SK-N-SH (cell line): ENCODE measurements around the gene RPRM.

ENCODE experiments used
- CTCF ChIP-seq: fragments of 200-600 bp; sonication (generic); IDR thresholded peaks from 2 replicates; pipeline ENCODE4 v1.6.1; 2017; ENCODE audit warnings: antibody characterized with exemption, mild to moderate bottlenecking, moderate library complexity
- ELF1 ChIP-seq: IDR thresholded peaks from 2 replicates; pipeline ENCODE4 v1.4.0; 2012
- EZH2phosphoT487 ChIP-seq: fragments of 200-600 bp; sonication (generic); IDR thresholded peaks from 2 replicates; pipeline ENCODE4 v1.6.1; 2017; ENCODE audit warnings: low read depth, mixed run types, mild to moderate bottlenecking, antibody characterized with exemption, moderate library complexity, borderline replicate concordance
- FOSL2 ChIP-seq: IDR thresholded peaks from 2 replicates; pipeline ENCODE4 v1.4.0; 2012; ENCODE audit warnings: low read depth, mild to moderate bottlenecking, moderate library complexity, borderline replicate concordance
- POLR2AphosphoS5 ChIP-seq: IDR thresholded peaks from 2 replicates; pipeline ENCODE4 v1.6.1; 2012; ENCODE audit warnings: low read depth, low read length
- RAD21 ChIP-seq: IDR thresholded peaks from 2 replicates; pipeline ENCODE4 v1.6.1; 2012; ENCODE audit warnings: mild to moderate bottlenecking, low read length
- RCOR1 ChIP-seq: fragments of 150-350 bp; IDR thresholded peaks from 2 replicates; pipeline ENCODE4 v1.6.1; 2017; ENCODE audit warnings: antibody characterized with exemption, low read length
- SIN3A ChIP-seq: IDR thresholded peaks from 2 replicates; pipeline ENCODE4 v1.6.1; 2012; ENCODE audit warnings: low read depth, mild to moderate bottlenecking, low read length, moderate library complexity, borderline replicate concordance
- SMC3 ChIP-seq: IDR thresholded peaks from 2 replicates; pipeline ENCODE4 v1.6.1; 2012; ENCODE audit warnings: low read depth, low read length, improper control_type of control experiment
- TAF1 ChIP-seq: IDR thresholded peaks from 2 replicates; pipeline ENCODE4 v1.6.1; 2012; ENCODE audit warnings: low read depth, mild to moderate bottlenecking, low read length, moderate library complexity, borderline replicate concordance
- TEAD4 ChIP-seq: IDR thresholded peaks from 2 replicates; pipeline ENCODE4 v1.4.0; 2012; ENCODE audit warnings: mild to moderate bottlenecking, borderline replicate concordance; ENCODE audit not compliant: insufficient read depth
- TF ChIP-seq, protein P1 (sequence below): IDR thresholded peaks from 2 replicates; pipeline ENCODE4 v1.6.1; 2012; ENCODE audit warnings: mild to moderate bottlenecking, low read depth, low read length, moderate library complexity
- TF ChIP-seq, protein P2 (sequence below): IDR thresholded peaks from 2 replicates; pipeline ENCODE4 v1.4.0; 2012; ENCODE audit warnings: low read depth, borderline replicate concordance
- TF ChIP-seq, protein P3 (sequence below): IDR thresholded peaks from 2 replicates; pipeline ENCODE4 v1.4.0; 2012; ENCODE audit warnings: low read depth, borderline replicate concordance

DNA sequence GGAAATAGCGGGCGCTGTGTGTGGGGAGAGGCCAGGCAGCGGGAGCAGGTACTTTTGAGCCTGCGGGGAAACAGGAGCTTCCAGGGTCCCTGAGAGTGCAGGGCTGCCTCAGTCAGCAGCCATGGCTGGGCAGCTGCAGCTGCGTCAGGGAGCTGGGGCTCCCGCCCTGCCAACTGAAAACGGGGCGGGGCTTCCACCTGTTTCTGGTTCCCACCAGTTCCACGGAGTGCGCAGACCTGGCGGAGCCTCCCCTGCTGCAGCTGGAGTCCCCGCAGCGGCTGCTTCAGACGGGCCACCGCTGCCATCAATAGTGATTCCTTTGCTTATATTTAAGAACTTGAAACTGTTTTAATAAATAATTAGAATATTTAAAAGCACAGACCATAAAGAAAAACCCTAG is 30.6 kb upstream of the RPRM start:
- TF ChIP-seq RCOR1 (no peak), CTCF (no peak), TEAD4 (no peak), TAF1 (no peak), POLR2AphosphoS5 (no peak), SMC3 (no peak), EZH2phosphoT487 (no peak), FOSL2 (no peak), RAD21 (no peak), SIN3A (no peak), ELF1 (no peak)
- TF ChIP-seq, protein P1, sequence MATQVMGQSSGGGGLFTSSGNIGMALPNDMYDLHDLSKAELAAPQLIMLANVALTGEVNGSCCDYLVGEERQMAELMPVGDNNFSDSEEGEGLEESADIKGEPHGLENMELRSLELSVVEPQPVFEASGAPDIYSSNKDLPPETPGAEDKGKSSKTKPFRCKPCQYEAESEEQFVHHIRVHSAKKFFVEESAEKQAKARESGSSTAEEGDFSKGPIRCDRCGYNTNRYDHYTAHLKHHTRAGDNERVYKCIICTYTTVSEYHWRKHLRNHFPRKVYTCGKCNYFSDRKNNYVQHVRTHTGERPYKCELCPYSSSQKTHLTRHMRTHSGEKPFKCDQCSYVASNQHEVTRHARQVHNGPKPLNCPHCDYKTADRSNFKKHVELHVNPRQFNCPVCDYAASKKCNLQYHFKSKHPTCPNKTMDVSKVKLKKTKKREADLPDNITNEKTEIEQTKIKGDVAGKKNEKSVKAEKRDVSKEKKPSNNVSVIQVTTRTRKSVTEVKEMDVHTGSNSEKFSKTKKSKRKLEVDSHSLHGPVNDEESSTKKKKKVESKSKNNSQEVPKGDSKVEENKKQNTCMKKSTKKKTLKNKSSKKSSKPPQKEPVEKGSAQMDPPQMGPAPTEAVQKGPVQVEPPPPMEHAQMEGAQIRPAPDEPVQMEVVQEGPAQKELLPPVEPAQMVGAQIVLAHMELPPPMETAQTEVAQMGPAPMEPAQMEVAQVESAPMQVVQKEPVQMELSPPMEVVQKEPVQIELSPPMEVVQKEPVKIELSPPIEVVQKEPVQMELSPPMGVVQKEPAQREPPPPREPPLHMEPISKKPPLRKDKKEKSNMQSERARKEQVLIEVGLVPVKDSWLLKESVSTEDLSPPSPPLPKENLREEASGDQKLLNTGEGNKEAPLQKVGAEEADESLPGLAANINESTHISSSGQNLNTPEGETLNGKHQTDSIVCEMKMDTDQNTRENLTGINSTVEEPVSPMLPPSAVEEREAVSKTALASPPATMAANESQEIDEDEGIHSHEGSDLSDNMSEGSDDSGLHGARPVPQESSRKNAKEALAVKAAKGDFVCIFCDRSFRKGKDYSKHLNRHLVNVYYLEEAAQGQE = no peak
- TF ChIP-seq, protein P2, sequence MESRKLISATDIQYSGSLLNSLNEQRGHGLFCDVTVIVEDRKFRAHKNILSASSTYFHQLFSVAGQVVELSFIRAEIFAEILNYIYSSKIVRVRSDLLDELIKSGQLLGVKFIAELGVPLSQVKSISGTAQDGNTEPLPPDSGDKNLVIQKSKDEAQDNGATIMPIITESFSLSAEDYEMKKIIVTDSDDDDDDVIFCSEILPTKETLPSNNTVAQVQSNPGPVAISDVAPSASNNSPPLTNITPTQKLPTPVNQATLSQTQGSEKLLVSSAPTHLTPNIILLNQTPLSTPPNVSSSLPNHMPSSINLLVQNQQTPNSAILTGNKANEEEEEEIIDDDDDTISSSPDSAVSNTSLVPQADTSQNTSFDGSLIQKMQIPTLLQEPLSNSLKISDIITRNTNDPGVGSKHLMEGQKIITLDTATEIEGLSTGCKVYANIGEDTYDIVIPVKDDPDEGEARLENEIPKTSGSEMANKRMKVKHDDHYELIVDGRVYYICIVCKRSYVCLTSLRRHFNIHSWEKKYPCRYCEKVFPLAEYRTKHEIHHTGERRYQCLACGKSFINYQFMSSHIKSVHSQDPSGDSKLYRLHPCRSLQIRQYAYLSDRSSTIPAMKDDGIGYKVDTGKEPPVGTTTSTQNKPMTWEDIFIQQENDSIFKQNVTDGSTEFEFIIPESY = no peak
- TF ChIP-seq, protein P3, sequence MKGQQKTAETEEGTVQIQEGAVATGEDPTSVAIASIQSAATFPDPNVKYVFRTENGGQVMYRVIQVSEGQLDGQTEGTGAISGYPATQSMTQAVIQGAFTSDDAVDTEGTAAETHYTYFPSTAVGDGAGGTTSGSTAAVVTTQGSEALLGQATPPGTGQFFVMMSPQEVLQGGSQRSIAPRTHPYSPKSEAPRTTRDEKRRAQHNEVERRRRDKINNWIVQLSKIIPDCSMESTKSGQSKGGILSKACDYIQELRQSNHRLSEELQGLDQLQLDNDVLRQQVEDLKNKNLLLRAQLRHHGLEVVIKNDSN = no peak
